ACHN (cell line): Measurements from ENCODE around the gene MTUS2.
"Not testable (repeated sequence)": the region's sequence is repeated elsewhere in the genome, so short reads cannot be mapped to it uniquely, and the experiment has no call there.

ENCODE experiments used
- DNase-seq: peaks from one replicate; pipeline ENCODE4 v3.0.0-alpha.2; 2015
- in situ Hi-C: cut with HindIII; loops from 2 replicates; pipeline ENCODE4 v1.10.0; 2017; ENCODE audit warnings: low sequenced_read_pairs, low pct_ligation_motif_present, low pct_unique_long_range_greater_than_20kb

Gene MTUS2

DNA sequence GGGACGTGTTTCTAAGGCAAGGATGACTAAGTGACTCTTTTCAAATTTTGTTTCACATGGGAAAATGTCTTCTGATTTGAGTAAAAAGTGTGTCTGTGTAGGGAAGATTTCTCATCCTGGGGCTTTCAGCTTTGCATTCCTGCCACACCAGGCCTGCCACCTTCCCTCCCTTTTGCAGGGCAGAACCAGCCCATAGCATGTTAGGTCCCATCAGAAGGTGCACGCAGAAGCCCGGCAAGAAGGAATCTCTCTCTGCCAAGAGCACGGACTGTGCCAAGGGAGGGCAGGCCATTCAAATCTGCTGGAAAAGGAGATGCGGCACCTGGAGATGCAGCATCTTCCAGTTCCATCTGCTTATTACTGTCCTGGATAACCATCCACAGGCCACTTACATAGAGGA, 563.3 kb downstream of the MTUS2 start:
- in situ Hi-C loops, result no loop called here

DNA sequence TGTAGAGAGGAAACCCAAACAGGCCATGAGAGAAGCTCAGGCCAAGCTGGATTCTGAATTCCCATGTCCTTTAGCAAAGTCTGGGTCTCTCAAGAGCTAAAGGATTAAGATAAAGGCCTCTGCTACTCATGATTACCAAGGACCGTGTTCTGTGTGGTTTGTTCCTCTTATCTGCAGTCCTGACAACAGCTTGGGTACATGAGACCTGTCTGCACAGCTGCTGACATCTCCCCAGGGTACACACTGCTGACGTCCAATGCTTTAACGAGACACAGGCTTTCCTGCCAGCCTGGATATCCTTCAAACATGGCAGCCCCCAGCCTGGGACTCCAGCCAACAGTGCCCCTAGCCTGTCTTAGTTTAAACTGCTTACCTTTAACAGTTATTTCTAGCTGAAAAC, 564.3 kb downstream of the MTUS2 start:
- in situ Hi-C loops, result no loop called here
- no peak for DNase-seq

More for the DNA sequence above, 563.3 kb downstream of the MTUS2 start:
- no peak for DNase-seq

DNA sequence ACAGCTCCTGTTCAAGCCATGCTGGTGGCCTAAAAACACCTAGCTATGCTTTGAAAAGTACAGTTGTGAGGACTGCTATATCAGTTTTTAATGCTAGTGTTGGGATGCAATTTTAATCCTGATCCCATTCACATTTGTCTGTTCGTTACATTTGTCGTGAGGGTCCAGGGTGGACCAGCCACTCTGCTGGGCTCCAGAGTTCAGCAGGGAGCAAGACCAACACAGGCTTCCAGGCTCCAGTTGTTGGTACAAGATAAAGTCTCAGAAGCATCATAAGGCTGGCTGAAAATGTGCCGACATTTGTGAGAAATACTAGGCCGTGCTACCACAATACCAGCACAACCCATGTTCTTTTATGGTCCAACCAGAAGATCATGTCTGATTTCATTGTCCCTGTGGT, 564.7 kb downstream of the MTUS2 start:
- DNase-seq, result no peak
- in situ Hi-C loops, result no loop called here

DNA sequence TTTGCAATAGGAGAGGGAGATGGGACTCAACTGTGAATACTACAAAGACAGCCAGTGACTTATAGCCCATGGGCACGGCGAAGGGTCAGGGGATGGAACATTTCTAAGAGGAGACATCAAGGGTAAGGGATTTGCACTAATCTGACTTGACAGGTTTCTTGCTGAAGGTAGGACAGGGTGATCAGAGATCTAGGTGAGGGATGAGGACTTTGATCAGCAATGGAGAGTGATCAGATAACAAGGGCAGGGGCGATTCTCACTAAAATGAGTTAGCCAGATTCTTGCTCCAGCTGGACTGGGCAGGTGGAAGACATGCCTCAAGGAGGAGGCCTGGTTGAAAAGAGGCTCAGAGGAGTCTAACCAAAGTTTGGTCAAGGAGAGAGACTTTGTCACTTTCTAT, 566.1 kb downstream of the MTUS2 start:
- in situ Hi-C loops, result no loop called here
- DNase-seq, result no peak

DNA sequence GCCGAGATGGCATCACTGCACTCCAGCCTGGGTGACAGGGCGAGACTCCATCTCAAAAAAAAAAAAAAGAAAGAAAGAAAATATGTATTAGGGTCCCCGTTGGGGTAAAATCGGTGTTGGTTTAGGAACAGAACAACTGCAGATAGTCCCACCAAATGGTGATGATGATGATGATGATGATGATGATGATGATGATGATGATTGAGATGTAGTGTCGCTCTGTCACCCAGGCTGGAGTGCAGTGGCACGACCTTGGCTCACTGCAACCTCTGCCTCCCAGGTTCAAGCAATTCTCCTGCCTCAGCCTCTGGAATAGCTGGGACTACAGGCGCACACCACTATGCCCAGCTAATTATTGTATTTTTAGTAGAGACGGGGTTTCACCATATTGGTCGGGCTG, 570.5 kb downstream of the MTUS2 start:
- DNase-seq, in situ Hi-C loops: not testable (repeated sequence)

DNA sequence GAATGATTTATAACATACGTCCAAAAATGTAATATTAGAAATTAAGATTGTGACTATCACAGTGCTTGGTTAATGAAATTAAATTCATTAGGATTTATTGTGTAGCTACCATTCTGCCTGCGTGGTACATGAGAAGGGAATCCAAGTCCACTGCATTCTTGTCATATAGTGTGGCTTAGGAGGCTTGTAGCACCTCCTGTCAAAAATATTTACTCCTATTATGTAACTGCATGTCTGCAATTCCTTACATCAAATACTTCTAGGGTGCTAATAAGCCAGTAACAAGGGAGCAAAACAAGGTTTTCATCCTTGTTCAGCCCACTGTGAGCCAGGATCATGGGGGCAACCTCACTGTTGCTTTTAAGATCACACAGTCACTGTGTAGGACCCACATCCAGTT, 576.3 kb downstream of the MTUS2 start:
- in situ Hi-C loops, result no loop called here
- no peak for DNase-seq

DNA sequence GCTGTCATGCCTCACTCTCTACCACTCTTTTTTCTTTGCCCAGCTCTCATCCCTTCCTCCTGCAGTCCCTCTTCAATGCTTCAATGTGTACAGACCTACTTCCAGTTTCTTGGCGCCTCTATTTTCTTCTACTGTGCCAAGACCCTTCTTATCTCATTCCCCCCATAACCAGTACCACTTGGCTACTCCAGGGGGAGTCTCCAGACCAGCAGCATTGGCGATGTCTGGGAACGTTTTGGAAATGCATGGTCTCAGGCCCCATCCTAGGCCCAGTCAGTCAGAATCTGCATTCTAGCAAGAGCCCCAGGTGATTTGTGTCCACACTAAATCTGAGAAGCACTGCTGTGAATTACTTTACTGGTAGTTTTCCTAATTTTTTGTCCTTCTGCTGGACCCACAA, 577.1 kb downstream of the MTUS2 start:
- DNase-seq, result no peak
- in situ Hi-C loops, result no loop called here

DNA sequence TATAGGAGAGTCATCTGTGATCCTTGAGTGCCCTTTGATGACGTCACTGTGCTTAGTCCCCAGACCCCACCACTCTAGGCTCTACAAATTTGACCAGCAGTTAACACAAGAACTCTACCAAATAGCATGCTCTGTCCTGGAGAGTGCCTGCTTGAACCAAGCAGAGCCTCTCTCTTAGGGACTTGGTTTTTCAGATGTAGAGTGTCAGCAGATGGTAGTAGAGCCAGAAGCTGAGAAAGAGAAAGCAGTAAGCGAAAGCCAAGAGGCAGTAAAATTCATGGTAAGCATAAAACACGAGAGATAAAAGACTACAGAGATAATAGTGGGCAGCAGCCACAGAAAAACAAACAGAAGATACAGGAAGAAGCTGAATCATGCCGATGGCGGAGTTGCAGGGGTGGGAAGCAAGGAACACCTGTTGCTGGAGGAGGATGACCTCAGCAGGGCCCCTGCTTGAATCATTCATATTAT, 582.1 kb downstream of the MTUS2 start:
- DNase-seq, result no peak
- in situ Hi-C loops, result no loop called here

DNA sequence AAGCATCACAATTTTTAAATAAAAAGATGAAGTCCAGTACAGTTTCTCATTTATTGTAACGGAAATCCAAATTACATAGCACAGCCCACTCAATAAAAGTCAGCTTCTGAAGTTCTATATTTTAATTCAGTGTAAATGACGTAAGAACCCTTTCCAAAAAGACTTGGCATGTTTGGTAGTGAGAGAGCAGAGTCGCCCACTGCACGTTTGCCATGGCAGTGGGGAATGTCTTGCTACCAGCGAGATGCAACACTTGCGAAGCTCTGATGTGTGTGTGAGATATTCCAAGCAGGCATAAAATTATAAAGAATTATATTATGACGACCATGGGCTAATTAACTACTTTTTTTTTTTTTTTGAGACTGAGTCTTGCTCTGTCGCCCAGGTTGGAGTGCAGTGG, 585.3 kb downstream of the MTUS2 start:
- in situ Hi-C loops, result no loop called here
- DNase-seq, result no peak

DNA sequence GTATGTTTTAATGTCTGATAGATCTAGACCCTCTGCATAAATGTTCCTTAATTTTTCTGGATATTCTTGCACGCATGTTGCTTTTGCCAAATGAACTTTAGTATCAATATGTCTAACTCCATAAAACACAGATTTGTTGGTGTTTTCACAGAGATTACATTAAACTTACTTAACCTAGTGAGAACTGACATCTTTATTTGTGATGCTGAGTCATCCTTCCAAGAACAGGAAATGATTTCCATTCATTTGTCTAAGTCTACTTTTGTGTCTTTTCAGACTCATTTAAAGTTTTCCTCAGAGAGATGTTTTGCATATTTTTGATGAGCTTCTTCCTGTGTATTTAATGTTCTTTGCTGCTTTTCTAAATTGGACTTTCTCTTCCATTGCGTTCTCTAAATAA, 591.3 kb downstream of the MTUS2 start:
- DNase-seq, result no peak
- in situ Hi-C loops, result no loop called here

DNA sequence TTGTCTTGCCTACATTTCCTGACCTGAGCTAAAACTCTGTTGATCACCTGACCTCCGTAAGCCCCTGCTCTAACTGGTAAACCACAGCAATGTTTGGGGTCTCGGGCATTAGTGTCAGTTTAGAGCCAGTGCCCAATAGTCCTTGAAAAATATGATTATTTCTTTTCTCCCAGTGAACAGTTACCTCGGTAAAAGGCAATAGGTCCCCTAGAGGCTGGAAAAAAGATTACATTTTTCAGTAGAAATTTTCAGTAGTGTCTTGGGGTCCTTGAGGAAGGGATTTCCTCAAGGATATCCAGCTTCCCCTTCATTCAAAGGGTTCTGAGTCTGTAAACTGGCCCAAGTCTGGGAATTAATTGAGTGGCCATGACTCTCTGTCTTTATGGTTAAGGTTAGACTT, 597.9 kb downstream of the MTUS2 start:
- in situ Hi-C loops, result no loop called here
- DNase-seq, result no peak

DNA sequence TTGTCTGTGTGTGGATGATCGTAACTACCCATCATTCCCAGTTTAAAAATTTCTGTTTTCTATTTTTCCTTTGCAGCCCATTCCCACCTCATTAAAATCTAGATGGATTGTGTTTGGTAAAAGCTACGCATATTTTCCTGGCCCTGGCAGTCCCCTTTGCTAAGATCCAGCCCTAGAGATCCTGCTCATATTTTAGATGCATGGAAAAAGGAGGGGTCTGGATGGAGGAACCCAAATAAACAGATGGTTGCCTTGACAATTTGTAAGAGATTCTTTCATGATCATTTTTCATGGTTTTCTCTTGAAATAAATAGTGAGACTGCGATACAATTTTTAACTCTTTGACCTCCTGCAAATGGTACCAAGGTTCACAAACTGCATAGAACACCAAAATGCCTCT, 601.0 kb downstream of the MTUS2 start:
- no peak for DNase-seq
- in situ Hi-C loops, result no loop called here

DNA sequence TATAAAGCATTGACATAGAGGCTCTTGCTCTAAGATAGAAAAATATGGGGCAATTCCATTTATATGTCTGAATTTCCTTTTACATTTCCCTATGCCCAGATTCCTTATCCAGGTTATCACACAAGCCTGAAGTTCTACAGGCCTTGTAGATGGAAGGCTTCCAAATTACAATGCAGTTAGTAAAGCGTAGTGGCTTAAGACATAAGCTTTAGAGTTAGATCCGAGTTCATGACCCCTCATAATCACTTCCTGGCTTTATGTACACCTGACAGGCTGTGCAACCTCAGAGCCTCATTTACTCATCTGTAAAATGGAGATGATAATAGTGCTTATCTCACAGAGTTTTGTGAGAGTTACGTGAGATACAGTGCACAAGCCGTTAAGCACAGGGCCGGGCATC, 601.9 kb downstream of the MTUS2 start:
- DNase-seq, result no peak
- in situ Hi-C loops, result no loop called here

DNA sequence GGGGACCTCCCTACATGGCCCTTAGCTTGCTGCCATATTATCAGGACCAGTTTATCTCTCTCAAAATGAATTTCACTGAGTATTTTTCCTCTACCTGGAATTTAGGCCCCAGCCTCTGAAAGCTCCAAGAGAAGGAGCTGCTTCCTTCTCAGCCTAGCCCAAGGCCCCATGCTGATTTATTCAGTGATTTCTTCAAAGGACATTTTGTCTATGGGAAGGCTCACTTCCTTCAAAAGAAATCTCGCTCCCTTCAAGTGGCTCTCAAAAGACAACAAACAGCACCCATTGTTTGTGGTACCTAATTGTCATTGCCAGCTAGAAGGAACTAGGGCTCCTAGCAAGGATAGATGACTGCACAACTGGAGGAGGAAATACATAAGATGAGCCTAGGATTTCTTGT, 602.9 kb downstream of the MTUS2 start:
- no peak for DNase-seq
- in situ Hi-C loops, result no loop called here

DNA sequence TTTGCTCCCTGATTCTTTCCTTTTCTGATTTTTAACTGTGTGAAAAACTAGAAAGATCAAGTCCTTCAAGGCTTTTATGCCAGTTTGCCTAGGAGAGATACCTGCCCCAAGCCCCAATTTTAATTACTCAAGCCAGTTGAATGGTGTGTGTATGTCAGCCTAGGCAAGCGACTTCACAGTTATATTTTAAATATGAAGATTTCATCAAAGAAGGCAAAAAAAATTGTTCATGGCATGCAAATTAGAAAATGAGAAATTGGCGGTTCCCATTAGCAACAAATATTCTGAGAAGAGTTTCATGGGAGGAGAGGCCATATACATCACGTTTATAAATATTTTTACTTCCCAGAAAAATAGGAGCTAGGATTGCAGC, 607.8 kb downstream of the MTUS2 start:
- in situ Hi-C loops, result no loop called here
- DNase-seq, result no peak

DNA sequence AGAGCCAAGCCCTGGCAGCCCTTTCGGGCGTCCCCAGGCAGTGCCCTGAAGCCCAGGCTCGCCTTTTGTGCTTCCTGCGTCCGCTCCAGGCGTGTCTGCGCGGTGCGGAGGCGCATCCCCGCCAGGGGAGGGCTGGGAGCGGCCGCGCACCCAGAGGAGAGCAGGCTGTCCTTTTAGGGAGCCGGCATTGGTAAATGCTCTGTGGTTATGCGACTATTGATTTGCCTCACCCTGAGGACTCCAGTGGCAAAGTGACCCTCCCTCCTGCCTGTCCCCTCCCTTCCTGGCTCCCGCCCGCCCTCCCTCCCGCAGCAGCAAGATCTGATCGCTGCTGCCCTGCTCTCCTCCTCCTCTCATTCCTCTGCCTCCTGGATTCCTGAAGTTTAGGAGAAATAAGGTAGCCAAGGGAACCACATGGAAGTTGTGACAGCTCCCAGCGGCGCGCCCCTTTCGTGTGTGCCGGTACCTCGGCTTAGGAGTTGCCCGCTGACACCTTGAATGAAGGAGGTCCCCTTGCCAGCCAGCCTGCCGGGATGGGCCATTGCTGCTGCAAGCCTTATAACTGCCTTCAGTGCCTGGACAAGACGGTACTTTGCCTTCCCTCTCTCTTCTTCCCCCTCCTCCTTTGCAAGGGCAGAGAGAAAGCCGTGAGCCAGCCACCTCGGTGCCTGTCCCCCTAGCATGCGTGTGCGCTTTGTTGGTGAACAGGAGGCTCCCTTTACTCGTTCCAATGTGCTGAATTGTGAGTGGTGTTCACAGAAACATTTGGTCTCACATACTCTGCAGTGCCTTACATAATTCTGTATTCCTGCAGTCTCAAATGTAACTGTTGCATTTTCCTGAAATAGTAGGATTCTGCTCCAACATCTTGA, 608.4 kb downstream of the MTUS2 start:
- in situ Hi-C loops, result no loop called here
- DNase-seq, result no peak

DNA sequence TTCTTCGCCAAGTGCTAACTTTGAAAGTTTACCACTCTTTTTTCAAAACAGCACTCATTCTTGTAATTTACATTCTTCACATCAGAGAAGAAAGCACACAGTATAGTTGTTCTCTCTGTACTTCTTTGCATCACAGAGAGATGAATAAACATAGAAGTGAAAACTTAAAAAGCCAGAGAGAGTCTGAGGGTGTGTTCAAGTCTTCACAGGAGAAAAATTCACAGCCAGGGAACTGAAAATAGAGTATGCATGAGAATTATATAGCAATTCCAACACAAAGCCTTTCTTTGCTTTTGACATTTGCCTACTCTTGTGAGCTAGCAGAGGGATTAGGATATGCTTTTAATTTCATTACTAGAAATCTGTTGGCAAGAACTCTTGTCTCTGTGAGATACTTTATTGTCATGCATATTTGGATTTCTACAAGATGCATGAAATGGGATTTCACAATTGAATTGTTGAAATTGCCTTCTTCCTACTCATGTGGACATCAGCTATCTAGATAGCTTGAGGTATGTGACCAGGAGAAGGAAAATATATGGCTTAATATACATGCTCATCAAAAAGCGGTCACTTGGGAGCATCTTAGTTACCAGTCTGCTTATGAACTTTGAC, 609.3 kb downstream of the MTUS2 start:
- no peak for DNase-seq
- in situ Hi-C loops, result no loop called here

DNA sequence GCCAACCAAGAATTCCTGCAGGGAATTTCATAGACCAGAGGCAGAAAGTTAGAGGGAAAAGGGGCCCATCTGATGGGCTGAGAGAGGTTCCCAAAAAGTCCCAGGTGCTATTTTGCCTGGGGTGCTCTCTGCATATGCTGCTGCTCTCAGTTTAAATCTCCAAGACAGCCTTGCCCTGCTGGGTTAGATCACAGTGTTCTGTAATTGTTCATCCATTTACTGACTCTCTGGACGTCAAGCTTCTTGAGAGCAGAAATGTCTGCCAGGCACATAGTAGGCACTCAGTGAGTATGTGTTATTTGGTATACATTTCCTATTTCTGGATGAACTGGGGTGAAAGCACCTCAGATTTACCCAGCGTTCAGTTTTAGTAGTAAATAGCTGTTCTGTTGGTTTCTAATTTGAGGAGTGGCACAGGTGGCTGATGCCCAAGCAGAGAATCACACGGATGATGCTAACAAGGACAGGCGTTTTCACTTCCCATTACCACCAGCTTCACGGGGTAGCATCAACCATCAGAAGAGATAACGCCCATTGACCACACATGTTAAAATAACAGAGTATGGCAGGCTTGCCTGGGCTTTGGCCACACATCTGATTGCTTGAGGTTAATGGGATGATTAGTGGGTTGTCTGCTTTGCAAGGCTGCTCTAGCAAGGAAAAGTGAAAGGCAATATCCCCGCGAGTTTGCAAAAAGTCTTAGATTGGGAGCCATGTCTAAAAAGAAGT, 614.2 kb downstream of the MTUS2 start:
- no peak for DNase-seq
- in situ Hi-C loops, result no loop called here

DNA sequence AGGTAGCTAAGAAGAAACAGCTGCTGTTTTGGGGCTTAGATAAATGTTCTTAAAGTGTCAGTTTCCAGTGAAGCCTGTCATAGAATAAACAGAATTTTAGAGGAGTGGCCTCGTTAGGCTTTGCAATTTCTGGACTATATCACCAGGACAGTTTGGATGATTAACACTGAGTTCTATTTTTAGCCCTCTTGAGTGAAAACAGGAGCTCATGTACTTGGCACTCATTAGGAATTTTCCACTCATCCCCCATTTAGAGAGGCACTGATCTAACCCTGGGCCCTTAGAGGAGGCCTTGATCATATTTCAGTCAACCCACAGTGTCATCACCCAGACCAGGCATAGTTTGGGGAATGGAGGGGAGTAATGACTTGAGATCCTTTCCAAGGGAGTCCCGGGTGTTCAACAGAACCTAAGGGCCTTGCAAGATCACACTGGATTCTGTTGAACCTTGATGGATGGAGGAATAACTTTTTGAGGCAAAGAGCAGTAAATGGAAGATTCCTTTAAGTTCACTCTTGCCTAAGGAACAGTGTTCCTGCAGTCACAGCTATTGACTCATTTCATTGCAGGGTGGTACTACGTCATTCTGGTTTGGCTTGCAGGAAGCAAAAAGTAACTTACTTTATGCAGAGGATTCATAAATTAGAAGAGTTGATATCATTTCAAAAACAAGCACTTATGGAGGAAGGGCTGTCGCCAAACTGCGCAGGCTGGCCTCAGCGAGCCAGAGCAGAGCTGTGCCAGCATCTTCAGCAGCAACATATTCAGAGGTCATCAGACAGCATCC, 615.2 kb downstream of the MTUS2 start:
- in situ Hi-C loops, result no loop called here
- no peak for DNase-seq
